ENCODE results near the gene CELA2B. TPM values are rescaled to one million over a fixed set of nuclear protein-coding genes. Genes with fewer than 3 reads are reported as not detected.
"Not testable (repeated sequence)": the region's sequence is repeated elsewhere in the genome, so short reads cannot be mapped to it uniquely, and the experiment has no call there.

CELA2B gene
- total RNA-seq, 1 donor from 2014 or later = not detected

DNA sequence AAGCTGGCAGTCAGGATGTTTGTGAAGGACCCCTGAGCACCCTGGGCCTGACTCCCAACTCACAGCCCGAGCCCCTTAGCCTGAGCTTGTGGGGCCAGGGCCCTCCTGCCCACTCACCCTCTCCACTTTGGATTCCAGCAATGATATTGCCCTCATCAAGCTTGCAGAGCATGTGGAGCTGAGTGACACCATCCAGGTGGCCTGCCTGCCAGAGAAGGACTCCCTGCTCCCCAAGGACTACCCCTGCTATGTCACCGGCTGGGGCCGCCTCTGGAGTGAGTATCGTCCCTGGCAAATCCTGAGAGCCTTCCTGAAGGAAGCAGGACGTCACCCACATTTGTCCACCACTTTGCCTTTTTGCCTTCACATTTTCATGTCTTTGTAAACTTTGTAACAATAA is 32.6 kb upstream of the CELA2B start:
- intact Hi-C loops (cut with DNase I) = no loop called here
- DNase-seq (no peak), ATAC-seq (ENCODE audit: poor library complexity) (no peak)

DNA sequence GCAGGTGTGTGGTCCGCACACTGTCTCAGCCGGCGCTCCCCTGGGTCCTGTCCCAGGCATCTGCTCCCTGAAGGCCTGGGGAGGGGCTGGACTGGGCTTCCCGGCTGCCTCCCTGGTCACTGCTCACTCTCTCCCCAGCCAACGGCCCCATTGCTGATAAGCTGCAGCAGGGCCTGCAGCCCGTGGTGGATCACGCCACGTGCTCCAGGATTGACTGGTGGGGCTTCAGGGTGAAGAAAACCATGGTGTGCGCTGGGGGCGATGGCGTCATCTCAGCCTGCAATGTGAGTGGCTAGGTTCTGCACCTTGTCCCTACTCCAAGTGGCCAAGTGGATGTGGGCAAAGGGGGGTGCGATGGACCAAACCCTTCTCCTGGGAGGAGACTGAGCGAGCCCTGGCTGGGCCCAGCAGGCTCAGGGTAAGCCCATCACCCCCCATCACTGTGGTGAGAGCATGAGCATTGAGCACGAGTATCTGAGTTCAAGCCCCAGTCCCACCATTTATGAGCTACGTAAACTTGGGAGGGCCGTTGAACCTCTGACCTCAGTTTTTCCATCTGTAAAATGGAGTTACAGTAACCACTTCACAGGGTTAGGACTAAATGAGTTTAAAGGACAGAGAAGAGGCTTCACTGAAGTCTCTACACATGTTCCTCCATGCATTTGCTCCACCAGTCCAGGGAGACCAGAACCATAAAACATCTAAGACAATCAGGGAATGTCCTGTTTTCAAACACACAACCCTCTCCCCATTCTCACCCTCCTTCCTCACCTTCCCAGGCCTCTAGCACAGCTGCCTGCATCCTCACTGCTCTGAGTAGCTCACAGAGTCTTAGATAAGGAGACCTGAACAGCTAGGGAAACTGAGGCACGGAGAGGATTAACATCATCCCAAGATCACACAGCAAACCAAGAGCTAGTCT is 31.2 kb upstream of the CELA2B start:
- DNase-seq (no peak), ATAC-seq (ENCODE audit: poor library complexity) (no peak)
- intact Hi-C loops (cut with DNase I) = no loop called here

DNA sequence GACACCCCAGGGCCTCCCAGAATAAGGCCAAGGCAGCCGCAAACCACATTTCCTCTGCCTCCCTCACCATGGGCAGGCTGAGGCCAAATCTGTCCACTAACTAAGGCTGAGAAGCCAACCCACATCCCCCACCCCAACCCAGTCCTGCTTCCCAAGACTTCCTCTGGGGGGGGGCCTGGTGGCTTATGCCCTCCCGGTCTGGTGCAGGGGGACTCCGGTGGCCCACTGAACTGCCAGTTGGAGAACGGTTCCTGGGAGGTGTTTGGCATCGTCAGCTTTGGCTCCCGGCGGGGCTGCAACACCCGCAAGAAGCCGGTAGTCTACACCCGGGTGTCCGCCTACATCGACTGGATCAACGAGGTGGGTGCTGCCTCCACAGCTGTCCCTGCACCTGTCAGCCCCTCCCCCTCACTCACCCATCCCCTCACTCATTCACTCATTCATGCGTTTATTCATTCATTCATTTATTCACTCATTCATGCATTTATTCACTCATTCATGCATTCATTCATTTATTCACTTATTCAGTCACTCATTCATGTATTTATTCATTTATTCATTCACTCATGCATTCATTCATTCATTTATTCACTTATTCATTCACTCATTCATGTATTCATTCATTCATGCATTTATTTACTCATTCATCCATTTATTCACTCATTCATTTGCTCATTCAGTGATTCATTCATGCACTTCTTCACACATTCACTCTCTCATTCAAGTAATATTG is 30.3 kb upstream of the CELA2B start:
- ATAC-seq (ENCODE audit: poor library complexity) (no peak), DNase-seq (no peak)
- intact Hi-C loops (cut with DNase I) = no loop called here

DNA sequence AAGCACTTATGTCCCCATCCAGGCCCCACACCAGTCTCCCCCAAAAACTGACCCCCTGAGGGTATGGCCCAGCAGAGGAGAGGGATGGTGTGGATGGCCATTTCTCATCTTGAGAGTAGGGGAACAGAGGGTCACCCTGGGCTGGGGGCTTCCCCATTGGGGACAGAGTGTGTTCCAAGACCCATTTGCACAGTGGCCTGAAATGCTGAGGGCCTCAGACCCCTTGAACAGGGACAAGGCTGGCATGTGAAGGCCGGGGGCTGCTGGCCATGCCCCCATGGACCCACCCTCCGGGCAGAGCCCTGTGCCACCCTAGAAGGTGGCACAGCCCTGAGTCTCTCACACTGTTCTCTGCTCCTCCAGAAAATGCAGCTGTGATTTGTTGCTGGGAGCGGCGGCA is 29.7 kb upstream of the CELA2B start:
- intact Hi-C loops (cut with DNase I) = no loop called here
- ATAC-seq (ENCODE audit: poor library complexity) = no peak
- no peak for DNase-seq

DNA sequence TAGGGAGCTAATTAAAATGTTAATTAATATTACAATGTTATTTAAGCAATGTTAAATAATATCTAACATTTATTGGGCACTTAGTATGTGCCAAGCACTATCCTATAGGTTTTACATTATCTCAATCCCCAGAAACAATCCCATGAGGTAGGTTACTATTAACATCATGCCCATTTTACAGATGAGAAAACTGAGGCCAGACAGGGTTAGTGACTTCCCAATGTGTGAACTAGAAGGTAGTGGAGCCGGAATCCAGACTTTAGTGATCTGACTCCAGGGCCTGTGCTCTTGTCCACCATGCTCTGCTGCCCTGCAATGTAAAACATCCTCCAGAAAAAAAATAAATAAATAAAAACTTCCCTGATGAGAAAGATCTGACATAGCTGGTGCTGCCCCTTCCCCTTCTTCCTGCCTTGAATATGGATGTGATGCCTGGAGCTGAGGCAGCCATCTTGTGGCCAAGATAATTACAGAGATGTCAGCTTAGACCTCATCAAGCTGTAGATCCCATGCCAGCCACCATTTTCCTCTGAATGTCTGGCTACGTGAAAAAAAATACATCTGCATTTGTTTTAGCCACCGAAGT is 26.9 kb upstream of the CELA2B start:
- DNase-seq (no peak), ATAC-seq (ENCODE audit: poor library complexity) (no peak)
- intact Hi-C loops (cut with DNase I) = no loop called here

DNA sequence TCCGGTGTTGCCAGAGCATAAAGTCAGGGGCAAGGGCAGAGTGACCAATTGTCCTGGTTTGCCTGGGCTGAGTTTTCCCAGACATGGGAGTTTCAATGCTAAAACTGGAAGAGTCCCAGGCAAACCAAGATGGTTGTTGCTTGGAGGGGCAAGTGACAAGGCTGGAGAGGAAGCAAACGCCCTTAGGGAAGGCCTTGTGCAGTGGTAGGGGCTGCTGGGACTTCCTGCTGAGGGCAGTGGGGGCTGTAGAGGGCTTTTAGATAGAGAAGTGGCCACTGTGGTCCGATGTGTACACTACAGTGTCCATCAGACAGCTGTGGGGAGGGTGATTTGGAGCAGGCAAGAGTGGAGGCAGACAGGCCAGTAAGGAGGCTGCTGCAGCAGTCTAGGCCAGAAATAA is 26.3 kb upstream of the CELA2B start:
- DNase-seq = no peak
- intact Hi-C loops (cut with DNase I) = no loop called here

DNA sequence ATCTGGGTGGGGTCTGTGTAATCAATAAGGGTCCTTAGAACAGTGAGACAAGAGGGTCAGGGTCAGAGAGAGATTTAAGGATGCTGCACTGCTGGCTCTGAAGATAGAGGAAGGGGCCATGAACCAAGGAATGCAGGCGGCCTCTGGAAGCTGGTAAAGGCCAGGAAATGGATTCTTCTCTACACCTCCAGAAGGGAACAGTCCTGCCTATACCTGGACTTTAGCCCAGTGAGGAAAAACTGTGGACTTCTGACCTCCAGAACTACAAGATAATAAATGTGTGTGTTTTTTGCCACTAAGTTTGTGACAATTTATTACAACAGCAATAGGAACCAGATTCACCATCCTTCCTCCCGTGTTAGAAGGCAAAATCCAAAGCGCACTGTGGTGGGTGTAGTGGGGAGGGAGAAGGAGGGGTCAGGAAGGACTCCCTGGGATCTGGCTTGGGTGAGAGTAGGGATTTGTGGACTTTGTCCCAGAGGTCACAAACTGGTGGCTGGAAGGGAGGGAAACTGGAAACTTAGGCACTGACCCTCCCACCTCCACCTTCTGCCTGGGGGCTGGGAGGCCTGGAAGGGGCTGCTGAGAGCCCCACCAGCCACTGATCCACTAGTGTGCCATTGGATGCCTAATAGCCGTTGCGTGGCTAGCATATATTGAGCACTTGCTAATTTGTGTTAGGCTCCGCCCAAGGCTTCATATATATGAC is 24.7 kb upstream of the CELA2B start:
- DNase-seq (no peak), ATAC-seq (ENCODE audit: poor library complexity) (no peak)
- intact Hi-C loops (cut with DNase I) = no loop called here

More for the DNA sequence above, 26.3 kb upstream of the CELA2B start:
- ATAC-seq (ENCODE audit: poor library complexity) = no peak

DNA sequence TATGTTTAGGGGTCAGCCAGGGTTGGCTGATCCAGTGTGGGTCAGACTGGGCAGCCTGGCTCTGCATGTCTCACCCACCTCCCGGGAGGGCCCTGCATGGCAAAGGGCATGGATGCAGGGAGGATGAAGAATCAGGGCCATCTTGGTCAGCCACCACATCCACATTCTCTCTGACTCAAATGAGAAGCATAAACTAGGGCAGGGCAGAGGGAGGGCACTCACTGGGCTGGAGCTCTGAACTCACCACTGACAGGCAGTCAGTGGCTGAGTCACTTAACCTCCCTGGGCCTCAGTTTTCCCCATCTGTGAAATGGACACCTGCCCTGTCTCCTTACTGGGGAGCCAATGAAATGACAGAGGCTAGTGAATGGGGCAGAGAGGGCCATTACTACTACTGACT is 23.7 kb upstream of the CELA2B start:
- intact Hi-C loops (cut with DNase I) = no loop called here
- ATAC-seq (ENCODE audit: poor library complexity) (no peak), DNase-seq (no peak)

DNA sequence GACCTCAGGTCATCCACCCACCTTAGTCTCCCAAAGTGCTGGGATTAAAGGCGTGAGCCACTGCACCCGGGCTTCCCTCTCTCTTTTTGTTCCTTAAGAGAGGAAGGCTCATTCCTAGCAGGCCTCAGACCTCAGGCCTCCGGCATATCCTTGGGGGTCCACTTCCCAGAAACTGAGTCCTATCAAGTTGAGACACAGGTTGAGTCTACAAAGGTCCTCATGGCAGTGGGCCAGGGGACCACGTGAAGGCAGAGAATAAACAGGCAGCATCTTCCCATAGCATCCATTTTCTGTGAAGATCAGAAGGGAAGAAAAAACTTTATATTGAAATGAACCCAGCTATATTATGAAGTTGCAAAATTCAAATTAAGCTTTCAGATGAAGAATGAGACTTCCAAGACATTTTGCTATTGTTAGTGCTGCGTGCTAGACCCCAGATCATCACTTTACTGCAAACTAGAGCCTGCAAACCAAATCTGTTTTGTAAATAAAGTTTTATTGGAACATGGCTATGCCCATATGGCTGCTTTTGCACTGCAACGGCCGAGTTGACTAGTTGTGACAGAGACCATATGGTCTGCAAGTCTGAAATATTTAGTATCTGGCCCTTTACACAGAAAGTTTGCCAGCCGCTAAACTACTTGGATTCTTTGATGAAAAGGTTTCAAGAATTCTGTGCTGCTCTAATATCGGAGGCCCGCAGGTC is 22.9 kb upstream of the CELA2B start:
- intact Hi-C loops (cut with DNase I) = no loop called here
- DNase-seq (no peak), ATAC-seq (ENCODE audit: poor library complexity) (no peak)

DNA sequence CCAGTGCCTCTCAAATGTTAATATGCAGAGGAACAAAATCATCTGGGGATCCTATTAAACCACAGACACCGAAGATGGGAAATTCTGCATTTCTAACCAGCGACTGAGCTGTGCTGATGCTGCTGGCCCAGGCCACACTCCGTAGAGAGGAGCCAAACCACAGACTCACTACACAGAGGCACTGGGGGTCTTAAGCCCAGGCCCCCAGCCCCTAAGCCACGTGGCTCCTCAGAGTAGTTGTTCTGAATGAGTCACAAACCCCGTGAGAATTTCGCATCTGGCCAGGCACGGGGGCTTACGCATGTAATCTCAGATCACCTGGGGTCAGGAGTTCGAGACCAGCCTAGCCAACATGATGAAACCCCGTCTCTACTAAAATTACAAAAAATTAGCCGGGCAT is 22.2 kb upstream of the CELA2B start:
- ATAC-seq (ENCODE audit: poor library complexity) (no peak), DNase-seq (no peak)
- intact Hi-C loops (cut with DNase I) = no loop called here

DNA sequence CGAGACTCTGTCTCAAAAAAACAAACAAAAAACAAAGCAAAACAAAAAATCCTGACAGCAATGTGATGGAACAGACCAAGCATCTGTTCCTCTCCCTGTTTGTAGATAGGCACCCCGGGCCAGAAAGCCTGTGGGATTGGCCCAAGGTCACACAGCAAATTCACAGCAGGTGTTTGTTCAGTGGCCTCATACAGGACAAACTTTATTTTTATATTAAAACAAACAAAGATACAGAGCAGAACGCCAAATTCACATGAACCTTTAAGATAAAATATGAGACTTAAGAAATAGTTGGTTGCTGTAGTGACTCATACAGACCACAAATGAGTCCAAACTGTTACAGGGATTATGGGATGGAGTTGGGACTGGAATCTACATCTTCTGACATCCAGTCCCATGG is 21.6 kb upstream of the CELA2B start:
- ATAC-seq (ENCODE audit: poor library complexity) = no peak
- DNase-seq = no peak
- intact Hi-C loops (cut with DNase I) = no loop called here

DNA sequence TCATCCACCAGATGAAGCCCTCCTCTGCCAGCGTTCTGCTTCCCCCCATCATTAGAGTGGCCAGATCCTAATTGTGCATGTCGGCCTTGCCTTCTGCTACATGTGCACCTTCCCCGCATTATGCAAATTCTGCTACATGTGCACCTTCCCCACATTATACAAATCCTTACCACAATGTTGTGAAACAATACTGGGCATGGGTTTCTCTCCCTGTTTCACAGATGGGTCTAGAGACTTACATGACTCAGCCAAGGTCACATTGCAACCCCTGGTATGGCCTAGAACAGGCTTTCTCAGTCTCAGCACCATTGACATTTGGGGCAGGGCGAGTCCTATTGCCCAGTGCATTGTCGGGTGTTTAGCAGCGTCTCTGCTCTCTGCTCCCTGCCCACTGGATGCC is 20.4 kb upstream of the CELA2B start:
- intact Hi-C loops (cut with DNase I) = no loop called here
- ATAC-seq (ENCODE audit: poor library complexity) (no peak), DNase-seq (no peak)

DNA sequence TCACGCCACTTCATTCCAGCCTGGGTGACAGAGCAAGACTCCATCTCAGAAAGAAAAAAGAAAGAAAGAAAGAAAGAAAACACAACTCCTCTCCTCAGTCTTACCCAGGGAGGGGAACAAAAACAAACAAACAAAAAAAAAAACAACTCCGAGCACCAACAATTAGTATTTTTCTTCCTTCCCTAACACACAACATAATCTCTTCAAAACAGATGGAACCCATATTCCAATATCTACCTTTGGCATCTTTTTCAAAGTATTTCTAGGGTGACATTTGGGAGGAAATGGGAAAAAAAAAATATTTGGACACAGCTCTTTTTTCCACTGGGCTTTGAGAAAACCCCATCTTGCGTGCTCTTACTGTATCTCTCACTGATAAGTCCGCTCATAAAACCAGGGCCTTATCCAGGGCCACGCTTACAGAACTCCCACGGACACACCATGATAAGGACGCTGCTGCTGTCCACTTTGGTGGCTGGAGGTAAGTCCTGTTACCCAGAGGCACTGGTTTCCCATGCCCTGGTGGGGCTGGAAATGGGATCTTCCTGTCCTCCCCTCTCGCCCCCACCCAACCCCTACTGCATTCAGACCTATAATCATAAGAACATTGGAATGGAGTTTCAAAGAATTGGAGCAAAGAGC is 19.5 kb upstream of the CELA2B start, which contains the start of gene CELA2A:
CELA2A (plus strand) TSS at position 420 of the 642 bp plus-strand sequence; CDS start at position 442, 22 bp downstream.
- intact Hi-C loops (cut with DNase I) = no loop called here
- ATAC-seq (ENCODE audit: poor library complexity) = no peak
- no peak for DNase-seq

DNA sequence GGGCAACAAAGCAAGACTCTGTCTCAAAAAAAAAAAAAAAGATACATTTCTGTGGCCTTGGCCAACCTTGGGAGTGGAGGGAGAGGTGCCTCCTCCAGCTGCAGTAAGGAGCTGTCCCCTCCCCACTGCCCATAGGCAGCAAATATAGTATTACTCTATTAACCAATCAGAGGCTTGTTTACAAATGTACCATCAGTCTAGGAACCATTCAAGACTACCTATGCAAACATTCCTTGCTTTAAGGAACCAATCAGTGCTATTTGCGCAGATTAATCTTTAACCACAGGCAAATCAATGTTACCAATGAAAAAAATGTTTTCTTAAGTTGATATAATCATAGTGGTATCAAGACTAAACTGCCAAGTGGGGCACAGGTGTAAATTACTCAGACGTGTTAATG is 18.3 kb upstream of the CELA2B start:
- DNase-seq = no peak
- intact Hi-C loops (cut with DNase I) = no loop called here
- ATAC-seq (ENCODE audit: poor library complexity) = no peak

DNA sequence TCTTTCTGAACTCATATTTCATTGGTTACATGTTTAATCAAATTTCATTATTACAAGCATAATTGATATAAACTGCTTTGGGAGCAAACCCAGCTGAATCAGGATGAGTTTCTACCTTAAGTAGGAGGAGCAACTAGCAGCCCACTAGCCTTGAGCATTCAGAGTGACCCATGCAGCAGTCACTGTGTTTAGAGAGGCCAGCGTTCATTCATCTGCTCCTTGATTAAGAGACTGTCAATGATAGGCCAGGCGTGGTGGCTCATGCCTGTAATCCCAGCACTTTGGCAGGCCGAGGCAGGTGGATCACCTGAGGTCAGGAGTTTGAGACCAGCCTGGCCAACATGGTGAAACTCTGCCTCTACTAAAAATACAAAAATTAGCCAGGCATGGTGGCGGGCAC is 17.5 kb upstream of the CELA2B start:
- intact Hi-C loops (cut with DNase I); ATAC-seq (ENCODE audit: poor library complexity); DNase-seq: not testable (repeated sequence)

DNA sequence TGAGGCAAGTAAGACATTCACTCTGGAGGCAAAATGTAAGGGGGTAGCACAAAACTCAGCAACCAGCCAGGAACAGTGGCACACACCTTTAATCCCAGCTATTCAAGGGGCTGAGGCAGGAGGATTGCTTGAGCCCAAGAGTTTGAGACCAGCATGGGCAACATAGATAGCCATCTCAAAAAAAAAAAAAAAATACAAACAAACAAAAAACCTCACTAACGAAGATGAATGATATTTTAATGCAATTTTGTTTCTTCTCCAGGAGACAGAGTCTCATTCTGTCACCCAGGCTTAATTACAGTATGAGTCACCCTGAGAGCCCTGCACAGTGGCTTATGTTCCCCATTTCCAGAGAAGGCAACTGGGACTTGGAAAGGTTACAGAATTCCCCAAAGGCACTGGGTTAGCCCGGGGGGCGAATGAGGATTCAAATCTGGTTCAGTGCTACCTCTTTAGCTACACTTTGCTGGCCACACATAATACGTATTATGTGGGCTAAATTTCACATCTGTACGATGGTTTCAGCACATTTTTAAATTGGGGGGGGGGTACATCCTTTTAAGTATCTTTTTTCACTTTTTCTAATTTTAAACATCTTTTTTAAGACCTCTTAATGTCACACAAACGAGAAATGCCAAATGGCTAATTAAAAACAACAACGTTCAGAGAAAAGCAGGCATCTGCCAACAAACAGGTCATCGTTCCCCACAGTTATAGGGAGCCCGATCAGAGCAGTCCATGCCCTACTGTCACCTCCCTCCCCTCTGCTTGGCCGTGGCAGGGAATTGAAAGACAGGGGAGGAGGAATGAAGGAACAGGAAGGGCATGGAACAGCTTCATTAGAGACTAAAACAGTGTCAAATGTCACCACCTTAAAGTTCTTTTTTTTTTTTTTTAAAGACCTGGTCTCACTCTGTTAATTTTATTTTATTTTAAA is 15.9 kb upstream of the CELA2B start:
- intact Hi-C loops (cut with DNase I) = no loop called here
- ATAC-seq (ENCODE audit: poor library complexity) (no peak), DNase-seq (no peak)

DNA sequence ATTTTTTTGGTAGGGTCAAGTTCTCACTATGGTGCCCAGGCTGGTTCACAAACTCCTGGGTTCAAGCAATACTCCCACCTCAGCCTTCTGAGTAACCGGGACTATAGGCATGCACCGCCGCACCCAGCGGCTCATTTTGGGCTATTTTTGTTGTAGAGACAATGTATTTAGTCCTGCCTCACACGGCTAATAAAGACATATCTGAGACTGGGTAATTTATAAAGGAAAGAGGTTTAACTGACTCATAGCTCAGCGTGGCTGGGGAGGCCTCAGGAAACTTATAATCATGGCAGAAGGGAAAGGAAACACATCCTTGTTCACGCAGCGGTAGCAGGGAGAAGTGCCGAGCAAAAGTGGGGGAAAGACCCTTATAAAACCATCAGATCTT is 15.2 kb upstream of the CELA2B start:
- DNase-seq (no peak), ATAC-seq (ENCODE audit: poor library complexity) (no peak)
- intact Hi-C loops (cut with DNase I) = no loop called here

Data from Right ventricle myocardium superior (tissue), 1 donor.